Subcutaneous abdominal adipose tissue (tissue), 5 donors: ENCODE results near the gene SARS1.

Source experiments
- H3K27ac ChIP-seq: one replicate; pipeline ENCODE4 v1.7.0; 2013; ENCODE audit warnings: low read depth, mild to moderate bottlenecking, inconsistent platforms, low read length, moderate library complexity
- H3K27me3 ChIP-seq, 5 donors: one replicate each; pipeline ENCODE4 v1.7.0; 2013; ENCODE audit warnings: low read length in 5 of 5, inconsistent platforms in 1 of 5; ENCODE audit not compliant: control insufficient read depth in 5 of 5, insufficient read depth in 4 of 5
- H3K36me3 ChIP-seq, 5 donors: one replicate each; pipeline ENCODE4 v1.7.0; 2013; ENCODE audit warnings: low read length in 5 of 5; ENCODE audit not compliant: control insufficient read depth in 5 of 5, insufficient read depth in 5 of 5
- H3K4me1 ChIP-seq, 5 donors: one replicate each; pipeline ENCODE4 v1.7.0; 2013; ENCODE audit warnings: low read length in 5 of 5, mild to moderate bottlenecking in 3 of 5, moderate library complexity in 1 of 5; ENCODE audit not compliant: control insufficient read depth in 5 of 5, insufficient read depth in 5 of 5
- H3K4me3 ChIP-seq, 5 donors: one replicate each; pipeline ENCODE4 v1.7.0; 2013; ENCODE audit warnings: low read length in 5 of 5, low read depth in 1 of 5
- H3K9ac ChIP-seq, 5 donors: one replicate each; pipeline ENCODE4 v1.7.0; 2013; ENCODE audit warnings: low read length in 5 of 5, mild to moderate bottlenecking in 4 of 5, moderate library complexity in 3 of 5
- H3K9me3 ChIP-seq, 5 donors: one replicate each; pipeline ENCODE4 v1.7.0; 2013; ENCODE audit warnings: low read length in 5 of 5; ENCODE audit not compliant: control insufficient read depth in 5 of 5
- donor health status: healthy.
- donor health status: healthy.
- donor health status: healthy.
- donor health status: healthy.
- donor health status: healthy.

The SARS1 gene

GRCh38 chr1:109239409-109240068, 25.8 kb downstream of the SARS1 start:
- Histone ChIP-seq H3K4me3 (no peak overlapping the region), H3K27me3 (peaks cover 7 to 19% (median 12%) of the 10 kb centered on the region in 5 donors), H3K9me3 (no peaks in the 10 kb centered on the region), H3K9ac (no peak overlapping the region), H3K27ac (no peak overlapping the region), H3K36me3 (peaks cover 12 to 49% (median 48%) of the 10 kb centered on the region in 5 donors), H3K4me1 (peaks cover 3 to 29% (median 21%) of the 10 kb centered on the region in 5 donors)

GRCh38 chr1:109240158-109241152, 26.7 kb downstream of the SARS1 start:
- Histone ChIP-seq H3K27me3 (peaks cover 7 to 19% (median 12%) of the 10 kb centered on the region in 5 donors), H3K4me1 (peaks cover 3 to 29% (median 21%) of the 10 kb centered on the region in 5 donors), H3K9ac (peak overlapping the region in 1 of 5 donors; percentile 22), H3K36me3 (peaks cover 12 to 40% (median 40%) of the 10 kb centered on the region in 5 donors), H3K4me3 (peak overlapping the region in 1 of 5 donors; percentile 26), H3K27ac (no peak overlapping the region), H3K9me3 (no peaks in the 10 kb centered on the region)

- no peak overlapping the region for H3K27ac ChIP-seq
- H3K36me3 ChIP-seq, result peaks cover 8 to 31% (median 31%) of the 10 kb centered on the region in 5 donors
- peaks cover 3 to 29% (median 21%) of the 10 kb centered on the region in 5 donors for H3K4me1 ChIP-seq
- no peaks in the 10 kb centered on the region for H3K9me3 ChIP-seq
- H3K27me3 ChIP-seq, result peaks cover 7 to 19% (median 15%) of the 10 kb centered on the region in 5 donors
- H3K9ac ChIP-seq, result no peak overlapping the region
- no peak overlapping the region for H3K4me3 ChIP-seq
Measured at GRCh38 chr1:109241344-109241743, 27.6 kb downstream of the SARS1 start.

GRCh38 chr1:109241841-109242345, 28.2 kb downstream of the SARS1 start:
- Histone ChIP-seq H3K27me3 (peaks cover 7 to 19% (median 16%) of the 10 kb centered on the region in 5 donors), H3K36me3 (peaks cover 4 to 26% (median 25%) of the 10 kb centered on the region in 5 donors), H3K9me3 (no peaks in the 10 kb centered on the region), H3K9ac (no peak overlapping the region), H3K27ac (no peak overlapping the region), H3K4me1 (peaks cover 3 to 29% (median 21%) of the 10 kb centered on the region in 5 donors), H3K4me3 (no peak overlapping the region)

- Histone ChIP-seq H3K4me1 (peaks cover 3 to 29% (median 21%) of the 10 kb centered on the region in 5 donors), H3K9ac (no peak overlapping the region), H3K27ac (no peak overlapping the region), H3K4me3 (no peak overlapping the region), H3K36me3 (peaks cover 3 to 21% (median 20%) of the 10 kb centered on the region in 5 donors), H3K27me3 (peaks cover 7 to 24% (median 16%) of the 10 kb centered on the region in 5 donors), H3K9me3 (no peaks in the 10 kb centered on the region)
Measured at GRCh38 chr1:109242387-109242786, 28.7 kb downstream of the SARS1 start.

- no peak overlapping the region for H3K4me3 ChIP-seq
Measured at GRCh38 chr1:109243221-109243620, 29.5 kb downstream of the SARS1 start.

GRCh38 chr1:109243860-109244552, 30.3 kb downstream of the SARS1 start:
- Histone ChIP-seq H3K36me3 (peaks cover 0 to 5% (median 4%) of the 10 kb centered on the region in 5 donors), H3K9ac (no peak overlapping the region), H3K27me3 (peaks cover 7 to 27% (median 19%) of the 10 kb centered on the region in 5 donors), H3K4me3 (no peak overlapping the region), H3K4me1 (peaks cover 3 to 31% (median 24%) of the 10 kb centered on the region in 5 donors), H3K27ac (no peak overlapping the region), H3K9me3 (no peaks in the 10 kb centered on the region)

More at GRCh38 chr1:109243221-109243620, 29.5 kb downstream of the SARS1 start:
- Histone ChIP-seq H3K9ac (no peak overlapping the region), H3K4me1 (peaks cover 3 to 29% (median 21%) of the 10 kb centered on the region in 5 donors), H3K9me3 (no peaks in the 10 kb centered on the region), H3K27me3 (peaks cover 7 to 27% (median 18%) of the 10 kb centered on the region in 5 donors), H3K36me3 (peaks cover under 1 to 13% (median 12%) of the 10 kb centered on the region in 5 donors), H3K27ac (no peak overlapping the region)

- no peak overlapping the region for H3K27ac ChIP-seq
- peaks cover 7 to 30% (median 19%) of the 10 kb centered on the region in 5 donors for H3K27me3 ChIP-seq
- peaks cover 0 to 27% (median 24%) of the 10 kb centered on the region in 5 donors for H3K4me1 ChIP-seq
- peak overlapping the region in 1 of 5 donors; percentile 4 for H3K9ac ChIP-seq
- H3K4me3 ChIP-seq, result no peak overlapping the region
- no peaks in the 10 kb centered on the region for H3K36me3 ChIP-seq
- no peaks in the 10 kb centered on the region for H3K9me3 ChIP-seq
Measured at GRCh38 chr1:109246141-109246551, 32.4 kb downstream of the SARS1 start.
